Upper lobe of left lung (tissue), 6 donors: ENCODE data around the gene SPATA25. TPM values are rescaled to one million over a fixed set of nuclear protein-coding genes. Genes with fewer than 3 reads are reported as not detected.

Experiments
- ATAC-seq, 2 donors: fragments of 200-7000 bp; cut with Tn5 transposase; one replicate each; pipeline ENCODE4 v1.9.1; 2022; ENCODE audit warnings: mild to moderate bottlenecking in 2 of 2, moderate library complexity in 2 of 2; ENCODE audit not compliant: low FRiP score in 2 of 2
- DNase-seq, 2 donors: peaks; one replicate each; pipeline ENCODE4 v3.0.0-alpha.2; 2019 to 2020
- H3K27ac ChIP-seq, 4 donors: fragments of 200-600 bp; sonication (generic); one replicate each; pipeline ENCODE4 v1.5.1; 2016 to 2019
- H3K27me3 ChIP-seq, 4 donors: fragments of 200-600 bp; sonication (generic); one replicate each; pipeline ENCODE4 v1.5.1; 2017 to 2019
- H3K36me3 ChIP-seq, 4 donors: fragments of 200-600 bp; sonication (generic); one replicate each; pipeline ENCODE4 v1.5.1; 2016 to 2019
- H3K4me1 ChIP-seq, 4 donors: fragments of 200-600 bp; sonication (generic); one replicate each; pipeline ENCODE4 v1.5.1; 2018 to 2019
- H3K4me3 ChIP-seq, 4 donors: fragments of 200-600 bp; sonication (generic); one replicate each; pipeline ENCODE4 v1.5.1; 2017 to 2019; ENCODE audit warnings: mild to moderate bottlenecking in 2 of 4, moderate library complexity in 1 of 4
- H3K9me3 ChIP-seq, 4 donors: fragments of 200-600 bp; sonication (generic); one replicate each; pipeline ENCODE4 v1.5.1; 2018 to 2019
- CTCF ChIP-seq, 6 experiments: fragments of 450-650 bp in 4 of 6; fragments of 200-600 bp in 2 of 6; sonication (generic) in 2 of 6; IDR thresholded peaks; one replicate each; pipeline ENCODE4 v1.5.1; 2016 to 2019; ENCODE audit warnings: antibody characterized with exemption in 6 of 6
- EP300 ChIP-seq, 4 donors: sonication (generic); formaldehyde crosslinking; IDR thresholded peaks; one replicate each; pipeline ENCODE4 v1.5.1; 2017; ENCODE audit warnings: antibody characterized with exemption in 4 of 4, control low read depth in 2 of 4
- POLR2A ChIP-seq, 4 donors: fragments of 450-650 bp; IDR thresholded peaks; one replicate each; pipeline ENCODE4 v1.5.1; 2016 to 2017; ENCODE audit warnings: antibody characterized with exemption in 4 of 4, mild to moderate bottlenecking in 2 of 4
- POLR2AphosphoS5 ChIP-seq, 2 donors: sonication (generic); formaldehyde crosslinking; IDR thresholded peaks; one replicate each; pipeline ENCODE4 v1.5.1; 2017; ENCODE audit warnings: antibody characterized with exemption in 2 of 2
- WGBS, 2 donors: methylation state at CpG; one replicate each; pipeline ENCODE4 v1.1.5; 2017 to 2018; 5-methylcytosine and 5-hydroxymethylcytosine counted together
- total RNA-seq, 6 donors: library from RNA; depleted of rRNA in 4 of 6; stranded (reverse); fragments of >200 nt in 4 of 6; gene quantifications; one replicate each; pipeline versions ENCODE4 v1.1.0 to v1.2.1, GENCODE V29; 2016 to 2021
- donor health status: DM: no; HTN: no; CAD: no; lungs with moderate emphysema.
- donor health status: DM: no; HTN: yes; CAD: no; lungs with severe emphysema.

Gene SPATA25
- total RNA-seq, 6 donors from 2014 or later = 1.3 to 11.5 (median 1.6) TPM

GRCh38 chr20:45866454-45866853, 21.0 kb downstream of the SPATA25 start:
- Histone ChIP-seq H3K27ac (no peak overlapping the region), H3K9me3 (no peaks in the 10 kb centered on the region), H3K4me3 (no peak overlapping the region), H3K4me1 (no peaks in the 10 kb centered on the region), H3K36me3 (no peaks in the 10 kb centered on the region), H3K27me3 (no peaks in the 10 kb centered on the region)
- 94 to 96% methylated on average over 5 of the region's 5 CpGs for WGBS, 2 donors
- ATAC-seq = no peak
- no peak for DNase-seq
- TF ChIP-seq CTCF (IDR thresholded peaks at IDR 0.05) (no peak), POLR2AphosphoS5 (IDR thresholded peaks at IDR 0.05) (no peak), POLR2A (IDR thresholded peaks at IDR 0.05) (no peak), EP300 (IDR thresholded peaks at IDR 0.05) (no peak)

- DNase-seq (no peak), ATAC-seq (no peak)
- Histone ChIP-seq H3K27me3 (no peaks in the 10 kb centered on the region), H3K27ac (no peak overlapping the region), H3K9me3 (no peaks in the 10 kb centered on the region), H3K4me3 (no peak overlapping the region), H3K36me3 (no peaks in the 10 kb centered on the region), H3K4me1 (peaks cover 0 to 3% (median 0%) of the 10 kb centered on the region in 4 donors)
- TF ChIP-seq POLR2A (IDR thresholded peaks at IDR 0.05) (no peak), POLR2AphosphoS5 (IDR thresholded peaks at IDR 0.05) (no peak), CTCF (IDR thresholded peaks at IDR 0.05) (no peak), EP300 (IDR thresholded peaks at IDR 0.05) (no peak)
- 88 to 90% methylated on average over 7 of the region's 7 CpGs for WGBS, 2 donors
These were observed 23.6 kb downstream of the SPATA25 start for GRCh38 chr20:45863543-45864470.

- no peak for ATAC-seq
- TF ChIP-seq CTCF (IDR thresholded peaks at IDR 0.05) (no peak), EP300 (IDR thresholded peaks at IDR 0.05) (no peak), POLR2AphosphoS5 (IDR thresholded peaks at IDR 0.05) (no peak), POLR2A (IDR thresholded peaks at IDR 0.05) (no peak)
- peaks cover 9 to 19% (median 12%) of the 10 kb centered on the region in 4 donors for H3K4me1 ChIP-seq
- WGBS, 2 donors = 93 to 94% methylated on average over 7 of the region's 7 CpGs
- no peak overlapping the region for H3K27ac ChIP-seq
- H3K9me3 ChIP-seq = no peaks in the 10 kb centered on the region
- H3K4me3 ChIP-seq = no peak overlapping the region
- no peak for DNase-seq
- H3K27me3 ChIP-seq = no peaks in the 10 kb centered on the region
- H3K36me3 ChIP-seq = no peaks in the 10 kb centered on the region
These were observed 26.0 kb downstream of the SPATA25 start for GRCh38 chr20:45861221-45862075.

- ATAC-seq (no peak), DNase-seq (no peak)
- TF ChIP-seq CTCF (IDR thresholded peaks at IDR 0.05) (no peak), POLR2AphosphoS5 (IDR thresholded peaks at IDR 0.05) (no peak), POLR2A (IDR thresholded peaks at IDR 0.05) (no peak), EP300 (IDR thresholded peaks at IDR 0.05) (no peak)
These were observed 26.7 kb downstream of the SPATA25 start for GRCh38 chr20:45860560-45861220.

More at GRCh38 chr20:45860560-45861220, 26.7 kb downstream of the SPATA25 start:
- Histone ChIP-seq H3K27ac (no peak overlapping the region), H3K36me3 (no peaks in the 10 kb centered on the region), H3K4me1 (peaks cover 16 to 26% (median 19%) of the 10 kb centered on the region in 4 donors), H3K4me3 (no peak overlapping the region), H3K27me3 (no peaks in the 10 kb centered on the region), H3K9me3 (no peaks in the 10 kb centered on the region)
- WGBS, 2 donors = 72 to 75% methylated on average over 7 of the region's 7 CpGs
